HEK293 (cell line): Measurements from ENCODE around the gene SLC35F4.
A peak's percentile ranks its signal among the peaks of the same experiment; 100 is the strongest.

ENCODE experiments used
- CTCF ChIA-PET: fragments of 350-600 bp; formaldehyde crosslinking; extraction: SDS; loops from one replicate; lab custom pipeline; 2021; ENCODE audit warnings: antibody characterized with exemption; lab: Yijun Ruan, JAX
- POLR2A ChIA-PET: fragments of 300-600 bp; formaldehyde crosslinking; extraction: SDS; loops from one replicate; lab custom pipeline; 2020; ENCODE audit warnings: antibody characterized with exemption, inconsistent platforms; lab: Yijun Ruan, JAX
- H3K27ac ChIP-seq: fragments of 200-500 bp; sonication (Bioruptor generic); 2 replicates; pipeline ENCODE4 v1.5.1; 2014; ENCODE audit warnings: low read depth, low read length, control low read depth, inconsistent platforms; ENCODE audit errors: extremely low read depth
- H3K36me3 ChIP-seq, 2 experiments: fragments of 200-500 bp in 1 of 2; sonication (Bioruptor generic) in 1 of 2; 1 replicate in 1 of 2; 2 replicates in 1 of 2; pipeline ENCODE4 v1.5.1; 2014 to 2017; ENCODE audit warnings: inconsistent platforms in 2 of 2, low read length in 2 of 2; ENCODE audit not compliant: control insufficient read depth in 2 of 2, insufficient read depth in 1 of 2
- H3K4me1 ChIP-seq: fragments of 200-500 bp; sonication (Bioruptor generic); 2 replicates; pipeline ENCODE4 v1.5.1; 2014; ENCODE audit warnings: mild to moderate bottlenecking, low read length, inconsistent platforms; ENCODE audit not compliant: control insufficient read depth, insufficient read depth
- H3K4me3 ChIP-seq: 2 replicates; pipeline ENCODE4 v1.5.1; 2011; ENCODE audit warnings: low read depth, mild to moderate bottlenecking, control low read depth, low read length, moderate library complexity
- H3K9me3 ChIP-seq: fragments of 200-500 bp; sonication (Bioruptor generic); 2 replicates; pipeline ENCODE4 v1.5.1; 2014; ENCODE audit warnings: low read depth, low read length, inconsistent platforms; ENCODE audit not compliant: control insufficient read depth, insufficient read depth
- AEBP2 ChIP-seq: fragments of 450-650 bp; formaldehyde crosslinking; IDR thresholded peaks from 2 replicates; pipeline ENCODE4 v1.5.1; 2016; ENCODE audit warnings: missing biosample characterization, missing genetic modification characterization, borderline replicate concordance
- ATF2 ChIP-seq: fragments of 450-650 bp; formaldehyde crosslinking; IDR thresholded peaks from 2 replicates; pipeline ENCODE4 v1.5.1; 2016; ENCODE audit warnings: missing biosample characterization, missing genetic modification characterization, low read depth
- FEZF1 ChIP-seq: fragments of 450-650 bp; formaldehyde crosslinking; IDR thresholded peaks from 2 replicates; pipeline ENCODE4 v1.5.1; 2016; ENCODE audit warnings: missing biosample characterization, missing genetic modification characterization
- HIC1 ChIP-seq: fragments of 450-650 bp; formaldehyde crosslinking; IDR thresholded peaks from 2 replicates; pipeline ENCODE4 v1.5.1; 2016; ENCODE audit warnings: missing biosample characterization, missing genetic modification characterization
- PRDM6 ChIP-seq: fragments of 450-650 bp; formaldehyde crosslinking; IDR thresholded peaks from 2 replicates; pipeline ENCODE4 v1.5.1; 2017; ENCODE audit warnings: missing biosample characterization, missing genetic modification characterization
- SCRT1 ChIP-seq: fragments of 450-650 bp; formaldehyde crosslinking; IDR thresholded peaks from 2 replicates; pipeline ENCODE4 v1.5.1; 2016; ENCODE audit warnings: missing biosample characterization, missing genetic modification characterization, borderline replicate concordance
- TCF7L2 ChIP-seq: IDR thresholded peaks from 2 replicates; pipeline ENCODE4 v1.6.1; 2011; ENCODE audit warnings: low read depth, mild to moderate bottlenecking, inconsistent platforms, low read length, moderate library complexity, borderline replicate concordance
- TRIM28 ChIP-seq: IDR thresholded peaks from 2 replicates; pipeline ENCODE4 v1.6.1; 2011; ENCODE audit warnings: low read length, control low read depth, borderline replicate concordance
- WT1 ChIP-seq: fragments of 450-650 bp; formaldehyde crosslinking; IDR thresholded peaks from 2 replicates; pipeline ENCODE4 v1.5.1; 2016; ENCODE audit warnings: missing biosample characterization, missing genetic modification characterization
- ZBTB1 ChIP-seq: fragments of 450-650 bp; formaldehyde crosslinking; IDR thresholded peaks from 2 replicates; pipeline ENCODE4 v1.5.1; 2016; ENCODE audit warnings: missing biosample characterization, missing genetic modification characterization
- ZBTB8A ChIP-seq: fragments of 450-650 bp; formaldehyde crosslinking; IDR thresholded peaks from 2 replicates; pipeline ENCODE4 v1.5.1; 2016; ENCODE audit warnings: missing biosample characterization, missing genetic modification characterization
- ZNF121 ChIP-seq: fragments of 450-650 bp; formaldehyde crosslinking; IDR thresholded peaks from 2 replicates; pipeline ENCODE4 v1.5.1; 2016; ENCODE audit warnings: missing biosample characterization, missing genetic modification characterization
- ZNF148 ChIP-seq: fragments of 450-650 bp; formaldehyde crosslinking; IDR thresholded peaks from 2 replicates; pipeline ENCODE4 v1.5.0; 2017; ENCODE audit warnings: missing biosample characterization, missing genetic modification characterization, borderline replicate concordance
- ZNF175 ChIP-seq: fragments of 450-650 bp; formaldehyde crosslinking; IDR thresholded peaks from 2 replicates; pipeline ENCODE4 v1.5.1; 2016; ENCODE audit warnings: missing biosample characterization, missing genetic modification characterization
- ZNF843 ChIP-seq: fragments of 450-650 bp; formaldehyde crosslinking; IDR thresholded peaks from 2 replicates; pipeline ENCODE4 v1.5.1; 2016; ENCODE audit warnings: missing biosample characterization, missing genetic modification characterization
- ZSCAN4 ChIP-seq: fragments of 450-650 bp; formaldehyde crosslinking; IDR thresholded peaks from 2 replicates; pipeline ENCODE4 v1.5.1; 2017; ENCODE audit warnings: missing biosample characterization, missing genetic modification characterization
- ZXDB ChIP-seq: fragments of 450-650 bp; formaldehyde crosslinking; IDR thresholded peaks from 2 replicates; pipeline ENCODE4 v1.5.1; 2016; ENCODE audit warnings: missing biosample characterization, missing genetic modification characterization

SLC35F4 gene

GRCh38 chr14:57747036-57747435 lies 118.9 kb downstream of the SLC35F4 start:
- H3K36me3 ChIP-seq, result no peaks in the 10 kb centered on the region
- ChIA-PET POLR2A (no interaction called here), CTCF (no interaction called here)
- peak; percentile 43; the same call in 1 of the 2 replicates for TF ChIP-seq WT1
- peak; percentile 90 for TF ChIP-seq FEZF1 (tag by site-specific recombination)
- TF ChIP-seq ZXDB (tag by site-specific recombination), result 0 out of 2 replicates have a peak, but pooled peaks have one; percentile 28
- TF ChIP-seq PRDM6 (tag by site-specific recombination), result no peak
- 0 out of 2 replicates have a peak, but pooled peaks have one; percentile 33 for TF ChIP-seq ZBTB8A (tag by site-specific recombination)
- TF ChIP-seq HIC1, result no peak
- no peak for TF ChIP-seq TRIM28
- TF ChIP-seq ZNF843, result peak; percentile 52; the same call in 1 of the 2 replicates
- no peak for TF ChIP-seq ZBTB1 (tag by site-specific recombination)
- H3K9me3 ChIP-seq, result no peaks in the 10 kb centered on the region
- H3K27ac ChIP-seq, result no peak overlapping the region
- H3K4me3 ChIP-seq, result no peak overlapping the region
- peaks cover 4% of the 10 kb centered on the region; the same call in 1 of the 2 replicates for H3K4me1 ChIP-seq

GRCh38 chr14:57746563-57746962 lies 119.3 kb downstream of the SLC35F4 start:
- CTCF ChIA-PET, result no interaction called here

More at GRCh38 chr14:57746563-57746962, 119.3 kb downstream of the SLC35F4 start:
- Histone ChIP-seq H3K4me1 (peaks cover 4% of the 10 kb centered on the region; the same call in 1 of the 2 replicates), H3K27ac (no peak overlapping the region), H3K4me3 (no peak overlapping the region), H3K9me3 (no peaks in the 10 kb centered on the region), H3K36me3 (no peaks in the 10 kb centered on the region)
- TF ChIP-seq TCF7L2 (no peak), ATF2 (tag by site-specific recombination) (no peak), ZNF175 (no peak), ZSCAN4 (tag by site-specific recombination) (no peak), SCRT1 (tag by site-specific recombination) (no peak), ZNF121 (tag by site-specific recombination) (no peak), ZNF148 (tag by site-specific recombination) (no peak), AEBP2 (no peak)
- POLR2A ChIA-PET, result no interaction called here
